Activated CD4-positive, alpha-beta T cell treated with anti-CD3 and anti-CD28 coated beads, Interleukin-2, Interleukin-4, amounts not matched to agents 100 ng/mL and 50 ng/mL, durations not matched to agents 16 hours and 8 hours (primary cell): Measurements from ENCODE around the gene MLF2.
"Not testable (repeated sequence)": the region's sequence is repeated elsewhere in the genome, so short reads cannot be mapped to it uniquely, and the experiment has no call there.

Experiments used
- DNase-seq: peaks from one replicate; pipeline ENCODE4 v3.0.0-alpha.2; 2020; ENCODE audit warnings: low spot score

Gene MLF2

GRCh38 chr12:6765048-6765633 lies 12.2 kb upstream of the MLF2 start:
- no peak for DNase-seq

- DNase-seq = peak; percentile 82
These were observed 11.3 kb upstream of the MLF2 start for GRCh38 chr12:6764011-6764828.

- DNase-seq = no peak
These were observed 10.4 kb upstream of the MLF2 start for GRCh38 chr12:6763380-6763779.

GRCh38 chr12:6759741-6760140 lies 6.8 kb upstream of the MLF2 start:
- no peak for DNase-seq

GRCh38 chr12:6758506-6759095 lies 5.7 kb upstream of the MLF2 start:
- DNase-seq = no peak

DNA sequence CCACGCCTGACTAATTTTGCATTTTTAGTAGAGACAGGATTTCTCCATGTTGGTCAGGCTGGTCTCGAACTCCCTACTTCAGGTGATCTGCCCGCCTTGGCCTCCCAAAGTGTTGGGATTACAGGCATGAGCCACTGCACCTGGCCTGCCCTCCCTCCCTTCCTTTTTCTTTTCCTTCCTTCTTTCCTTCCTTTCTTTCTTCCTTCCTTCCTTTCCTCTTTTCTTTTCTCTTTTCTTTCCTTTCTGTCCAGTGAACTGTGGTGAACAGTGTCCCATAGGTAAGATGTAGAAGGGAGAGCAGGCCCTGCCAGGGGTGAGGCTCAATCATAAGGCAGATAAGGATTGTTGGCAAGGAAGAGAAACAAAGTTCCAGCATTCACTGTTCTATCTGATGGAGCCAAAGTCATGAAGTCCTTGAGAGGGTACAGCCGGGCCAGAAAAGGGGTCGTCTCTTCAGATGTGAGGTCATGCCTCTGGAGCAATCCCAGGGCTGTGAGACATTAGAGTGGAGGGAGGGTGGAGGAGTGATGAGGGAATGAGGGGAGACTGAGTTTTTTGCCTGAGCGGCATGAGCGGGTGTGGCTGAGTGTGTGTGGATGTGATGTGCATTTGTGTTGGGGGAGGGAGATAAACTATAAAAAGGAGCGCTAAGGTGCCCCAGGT lies 4.2 kb upstream of the MLF2 start:
- no peak for DNase-seq

DNA sequence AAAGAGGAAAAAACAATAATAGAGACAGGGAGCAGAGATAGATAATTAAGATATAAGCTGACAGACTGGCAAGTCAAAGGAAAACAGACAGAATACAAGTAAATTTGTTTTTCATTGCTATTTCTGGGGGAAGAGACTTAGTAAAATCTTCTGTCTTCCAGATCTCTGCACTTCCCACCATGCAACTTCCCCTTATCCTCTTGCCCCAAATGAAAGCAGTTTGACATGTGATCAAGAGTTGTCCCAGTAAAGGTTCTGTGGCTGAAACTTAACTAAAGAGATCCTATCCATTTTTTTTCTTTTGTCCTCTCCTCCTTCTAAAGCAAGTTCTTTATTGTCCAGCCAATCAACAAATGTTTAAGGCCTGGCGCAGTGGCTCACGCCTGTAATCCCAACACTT lies 1.5 kb upstream of the MLF2 start:
- DNase-seq = no peak

DNA sequence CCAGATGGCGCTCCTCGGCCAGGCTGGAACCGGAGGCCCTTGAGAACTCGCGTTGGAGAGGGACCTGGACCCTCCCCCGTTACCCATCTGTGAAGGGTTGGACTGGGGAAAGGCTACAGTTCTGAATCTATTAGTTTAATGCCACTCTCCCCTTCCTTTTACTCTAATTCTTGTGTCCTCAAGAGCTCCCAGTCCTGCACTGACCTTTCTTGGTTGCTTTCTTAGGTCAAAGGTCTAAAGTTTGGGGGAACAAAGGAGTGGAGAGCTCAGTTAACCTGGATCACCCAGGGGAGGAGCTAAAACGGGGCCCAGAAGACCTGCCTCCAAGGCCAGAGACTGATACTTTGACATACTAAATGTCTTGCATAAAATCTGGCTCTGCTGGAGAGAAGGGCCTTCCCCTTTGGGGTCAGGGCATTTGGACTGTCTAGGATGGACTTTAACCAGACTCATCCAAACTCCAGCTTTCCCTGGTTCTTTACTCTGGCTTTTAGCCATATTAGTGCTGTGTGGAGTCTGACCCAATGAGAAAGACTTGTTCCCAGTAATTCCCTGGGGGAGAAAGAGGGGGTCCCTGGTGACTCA lies 923 bp upstream of the MLF2 start:
- no peak for DNase-seq

GRCh38 chr12:6752167-6752920 lies 597 bp downstream of the MLF2 start:
- no peak for DNase-seq

DNA sequence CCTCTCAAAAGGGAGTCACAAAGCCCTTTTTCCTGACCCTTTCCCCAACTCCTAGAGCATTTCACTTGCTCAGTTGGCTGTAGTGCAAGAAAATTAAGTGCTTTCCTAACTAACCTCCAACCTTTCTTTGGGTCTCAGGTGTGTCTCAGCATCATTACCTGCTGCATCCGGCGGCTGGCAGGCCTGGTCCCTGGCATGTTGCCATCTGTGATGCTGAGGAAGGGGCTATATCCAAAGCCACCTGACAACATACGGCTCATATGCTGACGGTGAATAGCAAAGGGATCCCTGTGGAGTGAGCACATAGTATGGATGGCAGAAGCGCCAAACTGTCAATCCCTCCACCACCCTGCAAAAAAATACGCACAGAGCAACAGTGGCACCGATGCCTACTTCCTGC lies 1.2 kb downstream of the MLF2 start:
- no peak for DNase-seq

DNA sequence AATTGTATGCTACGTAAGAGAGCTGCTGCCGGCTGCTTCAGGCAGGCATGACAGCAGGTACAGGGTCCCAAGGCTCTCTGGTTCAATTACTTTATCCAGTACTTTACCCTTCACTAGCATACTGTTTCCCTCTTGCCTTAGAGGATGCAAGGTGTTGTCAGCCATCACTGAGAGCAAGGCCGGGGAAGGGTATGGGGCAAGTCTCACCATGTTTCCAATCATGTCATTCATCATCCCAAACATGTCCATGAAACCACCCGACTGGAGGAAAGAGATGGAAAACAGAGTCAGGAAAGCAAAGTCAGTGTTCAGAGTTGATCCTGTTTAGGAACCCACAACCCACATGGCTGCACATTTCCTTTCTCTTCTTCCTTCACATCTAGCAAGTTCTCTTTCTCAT lies 2.4 kb downstream of the MLF2 start:
- DNase-seq = no peak

- DNase-seq = no peak
These were observed 4.2 kb downstream of the MLF2 start for GRCh38 chr12:6748761-6749160.

GRCh38 chr12:6747216-6747615 lies 5.7 kb downstream of the MLF2 start:
- DNase-seq = no peak

- DNase-seq = no peak
These were observed 7.0 kb downstream of the MLF2 start for GRCh38 chr12:6745741-6746525.

DNA sequence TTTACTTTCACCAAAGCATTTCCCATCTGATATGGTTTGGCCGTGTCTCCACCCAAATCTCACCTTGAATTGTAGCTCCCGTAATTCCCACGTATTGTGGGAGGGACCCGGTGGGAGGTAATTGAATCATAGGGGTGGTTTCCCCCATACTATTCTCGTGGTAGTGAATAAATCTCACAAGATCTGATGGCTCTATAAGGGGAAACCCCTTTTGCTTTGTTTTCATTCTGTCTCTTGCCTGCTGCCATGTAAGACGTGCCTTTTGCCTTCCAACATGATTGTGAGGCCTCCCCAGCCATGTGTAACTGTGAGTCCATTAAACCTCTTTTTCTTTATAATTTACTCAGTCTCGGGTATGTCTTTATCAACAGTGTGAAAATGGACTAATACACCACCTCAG lies 9.6 kb downstream of the MLF2 start:
- DNase-seq = not testable (repeated sequence)

DNA sequence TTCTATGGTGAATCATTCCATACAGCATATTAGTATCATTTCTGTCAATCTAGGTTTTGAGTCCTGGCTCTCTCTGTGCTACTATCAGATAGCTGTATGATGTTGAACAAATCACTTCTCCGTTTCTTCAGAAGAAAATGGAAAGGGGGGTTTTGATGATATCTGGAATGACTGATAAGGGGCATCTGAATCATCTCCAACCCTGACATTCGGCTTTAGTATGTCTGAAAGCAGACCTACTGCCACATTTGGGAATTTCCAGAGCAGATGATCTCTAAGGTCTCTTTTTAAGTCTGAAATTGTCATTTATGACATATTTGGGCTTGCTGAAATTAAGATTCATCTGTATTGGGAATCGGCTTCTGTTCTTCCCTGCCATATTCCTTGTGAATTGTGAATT lies 10.1 kb downstream of the MLF2 start:
- DNase-seq = no peak

GRCh38 chr12:6742080-6742479 lies 10.9 kb downstream of the MLF2 start:
- DNase-seq = not testable (repeated sequence)

DNA sequence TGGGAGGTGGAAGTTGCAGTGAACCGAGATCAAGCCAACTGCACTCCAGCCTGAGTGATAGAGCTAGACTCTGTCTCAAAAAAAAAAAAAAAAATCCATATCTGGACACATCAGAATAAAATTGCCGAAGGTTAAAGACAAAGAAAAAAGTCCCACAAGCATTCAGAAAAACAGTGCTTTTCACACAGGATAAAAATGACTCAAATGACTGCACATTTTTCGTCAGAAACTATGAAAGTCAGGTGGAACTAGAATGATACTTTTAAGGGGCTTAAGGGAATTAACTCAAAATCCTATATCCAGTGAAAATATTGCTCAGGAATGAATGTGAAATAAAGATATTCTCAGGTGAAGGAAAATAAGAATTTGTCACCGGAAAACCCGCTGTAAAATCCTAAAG lies 16.2 kb downstream of the MLF2 start:
- DNase-seq = no peak

GRCh38 chr12:6735448-6736191 lies 17.3 kb downstream of the MLF2 start:
- peak; percentile 24 for DNase-seq
